GM12878 (cell line): ENCODE results near the gene SLC41A1. TPM values are rescaled to one million over a fixed set of nuclear protein-coding genes. Genes with fewer than 3 reads are reported as not detected.

ENCODE experiments used
- ELK1 ChIP-seq: IDR thresholded peaks from 2 replicates; pipeline ENCODE4 v1.6.1; 2012; ENCODE audit warnings: low read depth, low read length, improper control_type of control experiment
- FOXK2 ChIP-seq: fragments of 450-650 bp; IDR thresholded peaks from 2 replicates; pipeline ENCODE4 v1.6.1; 2017; ENCODE audit warnings: mild to moderate bottlenecking, moderate library complexity
- IRF3 ChIP-seq: fragments of 450-650 bp; IDR thresholded peaks from 2 replicates; pipeline ENCODE4 v1.6.1; 2014; ENCODE audit warnings: mild to moderate bottlenecking
- LARP7 ChIP-seq: fragments of 450-650 bp; IDR thresholded peaks from 2 replicates; pipeline ENCODE4 v1.6.1; 2017; ENCODE audit warnings: mild to moderate bottlenecking
- NBN ChIP-seq: fragments of 450-650 bp; IDR thresholded peaks from 2 replicates; pipeline ENCODE4 v1.6.1; 2016
- NKRF ChIP-seq: fragments of 450-650 bp; conservative IDR thresholded peaks from 2 replicates; pipeline ENCODE4 v1.6.1; 2017; ENCODE audit warnings: mild to moderate bottlenecking, moderate library complexity
- NRF1 ChIP-seq: conservative IDR thresholded peaks from 2 replicates; pipeline ENCODE4 v1.6.1; 2011; ENCODE audit warnings: mild to moderate bottlenecking, low read depth, low read length, improper control_type of control experiment
- POLR2A ChIP-seq: IDR thresholded peaks from 2 replicates; pipeline ENCODE4 v1.6.1; 2011; ENCODE audit warnings: low read depth, mild to moderate bottlenecking, low read length
- POLR2AphosphoS2 ChIP-seq: IDR thresholded peaks from 2 replicates; pipeline ENCODE4 v1.6.1; 2011; ENCODE audit warnings: low read depth, mild to moderate bottlenecking, low read length, improper control_type of control experiment, moderate library complexity
- RAD21 ChIP-seq: IDR thresholded peaks from 2 replicates; pipeline ENCODE4 v1.6.1; 2011; ENCODE audit warnings: mild to moderate bottlenecking, low read depth, low read length, moderate library complexity; ENCODE audit not compliant: insufficient read depth
- SMARCA5 ChIP-seq: fragments of 450-650 bp; IDR thresholded peaks from 2 replicates; pipeline ENCODE4 v1.6.1; 2017; ENCODE audit warnings: mild to moderate bottlenecking
- SUPT20H ChIP-seq: IDR thresholded peaks from 2 replicates; pipeline ENCODE4 v1.6.1; 2011; ENCODE audit warnings: low read depth, mild to moderate bottlenecking, low read length, moderate library complexity, borderline replicate concordance; ENCODE audit not compliant: control insufficient read depth
- TAF1 ChIP-seq: IDR thresholded peaks from 2 replicates; pipeline ENCODE4 v1.6.1; 2011; ENCODE audit warnings: mild to moderate bottlenecking, low read depth, low read length, borderline replicate concordance
- WRNIP1 ChIP-seq: IDR thresholded peaks from 2 replicates; pipeline ENCODE4 v1.6.1; 2011; ENCODE audit warnings: low read depth, low read length, improper control_type of control experiment, borderline replicate concordance
- YY1 ChIP-seq: IDR thresholded peaks from 2 replicates; pipeline ENCODE4 v1.6.1; 2011; ENCODE audit warnings: low read depth, mild to moderate bottlenecking, low read length
- ZNF207 ChIP-seq: fragments of 450-650 bp; IDR thresholded peaks from 2 replicates; pipeline ENCODE4 v1.6.1; 2014; ENCODE audit warnings: antibody characterized with exemption, mild to moderate bottlenecking, borderline replicate concordance
- ZNF24 ChIP-seq: fragments of 450-650 bp; IDR thresholded peaks from 2 replicates; pipeline ENCODE4 v1.6.1; 2017; ENCODE audit warnings: antibody characterized with exemption, mild to moderate bottlenecking
- polyA plus RNA-seq, 11 experiments: library from polyadenylated mRNA; depleted of rRNA in 4 of 11; unstranded in 6 of 11; stranded (reverse) in 5 of 11; fragments of >200 nt; fragmentation: Nextera tagmentation in 4 of 11; fragmentation: Illumina TruSeq in 1 of 11; extraction: Ambion mirVana in 4 of 11; extraction: Trizol in 1 of 11; gene quantifications; 1 replicate in 1 of 11; 2 replicates in 10 of 11; pipeline versions ENCODE4 v1.2.1 to v1.2.3, GENCODE V29; 2011 to 2016; ENCODE audit warnings: inconsistent platforms in 2 of 11, missing spikeins in 2 of 11, low read depth in 1 of 11
- total RNA-seq, 4 experiments: library from RNA; depleted of rRNA in 3 of 4; stranded (reverse); fragments of >200 nt in 3 of 4; fragmentation: Illumina TruSeq in 1 of 4; extraction: Trizol in 1 of 4; gene quantifications; 2 replicates each; pipeline versions ENCODE4 v1.2.1 to v1.2.3, GENCODE V29; 2013 to 2021
- TF ChIP-seq, protein P1 (sequence below): fragments of 450-650 bp; formaldehyde crosslinking; IDR thresholded peaks from 2 replicates; pipeline ENCODE4 v1.4.0; 2020; ENCODE audit warnings: mild to moderate bottlenecking, moderate library complexity
- TF ChIP-seq, protein P2 (sequence below): fragments of 450-650 bp; IDR thresholded peaks from 2 replicates; pipeline ENCODE4 v1.6.1; 2017; ENCODE audit warnings: antibody characterized with exemption, mild to moderate bottlenecking, moderate library complexity

Gene SLC41A1
- total and polyA plus RNA-seq, 10 of the 15 experiments (the other 5 are each of a cell fraction or from before 2014, with no cell fraction given): 0.13 to 11.3 (median 0.42) TPM

DNA sequence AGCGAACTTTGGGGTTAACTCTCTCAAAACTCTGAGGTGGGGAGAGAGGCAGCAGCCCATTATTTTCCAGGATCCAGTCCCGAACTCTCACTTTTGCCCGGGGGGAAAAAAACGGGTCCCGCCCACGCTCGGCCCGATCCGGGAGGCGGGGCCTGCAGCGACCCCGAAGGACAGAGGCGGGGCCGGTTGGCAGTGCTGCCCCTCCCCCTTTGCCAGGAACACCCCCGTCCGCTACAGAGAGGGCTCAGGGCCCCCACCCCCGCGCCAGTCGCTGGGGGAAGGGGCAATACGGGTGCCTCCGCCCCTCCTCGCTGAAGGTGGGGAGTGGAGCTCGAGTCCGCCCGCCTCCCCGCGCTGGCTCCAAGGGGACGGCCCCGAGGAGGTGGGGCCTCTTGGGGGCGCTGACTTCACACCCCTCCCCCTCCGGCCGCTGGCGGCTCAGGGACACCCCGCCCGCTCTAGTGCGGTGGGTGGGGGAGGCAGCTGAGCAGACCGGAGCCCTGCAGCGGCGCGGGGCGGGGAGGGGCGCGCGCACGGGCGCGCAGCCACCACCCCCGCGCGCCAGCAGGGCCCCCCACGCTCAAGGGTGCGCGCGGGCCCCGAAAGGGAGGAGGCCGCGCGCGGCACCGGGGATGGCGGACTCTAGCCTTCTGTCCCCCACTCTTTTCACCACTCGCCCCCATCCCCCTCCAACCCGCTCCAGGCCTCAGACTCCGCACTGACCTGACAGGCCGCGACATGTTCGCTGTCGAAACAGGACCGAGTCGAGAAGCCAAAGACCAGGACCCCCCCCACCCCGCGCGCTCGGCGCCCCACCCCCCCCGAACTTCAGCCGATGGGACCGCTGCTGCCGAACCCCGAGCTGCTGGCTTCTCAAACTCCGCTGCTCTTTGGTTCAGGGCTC is 63.5 kb downstream of the SLC41A1 start (continued):
- TF ChIP-seq RAD21 (no peak), ELK1 (0 out of 2 replicates have a peak, but pooled peaks have one; percentile 38), YY1 (peak; percentile 48), ZNF24 (peak; percentile 15; the same call in 1 of the 2 replicates), FOXK2 (no peak), NRF1 (no peak), POLR2A (peak; percentile 75), POLR2AphosphoS2 (peak; percentile 50), NBN (peak; percentile 85), IRF3 (no peak), SUPT20H (no peak), WRNIP1 (no peak), TAF1 (peak; percentile 45; the same call in 1 of the 2 replicates), SMARCA5 (peak; percentile 87; the same call in 1 of the 2 replicates), NKRF (peak; percentile 45; the same call in 1 of the 2 replicates), ZNF207 (peak; percentile 85), LARP7 (peak; percentile 48)
- TF ChIP-seq, protein P1, sequence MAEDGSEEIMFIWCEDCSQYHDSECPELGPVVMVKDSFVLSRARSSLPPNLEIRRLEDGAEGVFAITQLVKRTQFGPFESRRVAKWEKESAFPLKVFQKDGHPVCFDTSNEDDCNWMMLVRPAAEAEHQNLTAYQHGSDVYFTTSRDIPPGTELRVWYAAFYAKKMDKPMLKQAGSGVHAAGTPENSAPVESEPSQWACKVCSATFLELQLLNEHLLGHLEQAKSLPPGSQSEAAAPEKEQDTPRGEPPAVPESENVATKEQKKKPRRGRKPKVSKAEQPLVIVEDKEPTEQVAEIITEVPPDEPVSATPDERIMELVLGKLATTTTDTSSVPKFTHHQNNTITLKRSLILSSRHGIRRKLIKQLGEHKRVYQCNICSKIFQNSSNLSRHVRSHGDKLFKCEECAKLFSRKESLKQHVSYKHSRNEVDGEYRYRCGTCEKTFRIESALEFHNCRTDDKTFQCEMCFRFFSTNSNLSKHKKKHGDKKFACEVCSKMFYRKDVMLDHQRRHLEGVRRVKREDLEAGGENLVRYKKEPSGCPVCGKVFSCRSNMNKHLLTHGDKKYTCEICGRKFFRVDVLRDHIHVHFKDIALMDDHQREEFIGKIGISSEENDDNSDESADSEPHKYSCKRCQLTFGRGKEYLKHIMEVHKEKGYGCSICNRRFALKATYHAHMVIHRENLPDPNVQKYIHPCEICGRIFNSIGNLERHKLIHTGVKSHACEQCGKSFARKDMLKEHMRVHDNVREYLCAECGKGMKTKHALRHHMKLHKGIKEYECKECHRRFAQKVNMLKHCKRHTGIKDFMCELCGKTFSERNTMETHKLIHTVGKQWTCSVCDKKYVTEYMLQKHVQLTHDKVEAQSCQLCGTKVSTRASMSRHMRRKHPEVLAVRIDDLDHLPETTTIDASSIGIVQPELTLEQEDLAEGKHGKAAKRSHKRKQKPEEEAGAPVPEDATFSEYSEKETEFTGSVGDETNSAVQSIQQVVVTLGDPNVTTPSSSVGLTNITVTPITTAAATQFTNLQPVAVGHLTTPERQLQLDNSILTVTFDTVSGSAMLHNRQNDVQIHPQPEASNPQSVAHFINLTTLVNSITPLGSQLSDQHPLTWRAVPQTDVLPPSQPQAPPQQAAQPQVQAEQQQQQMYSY (CRISPR knock-in tag): 0 out of 2 replicates have a peak, but pooled peaks have one; percentile 47
- TF ChIP-seq, protein P2, sequence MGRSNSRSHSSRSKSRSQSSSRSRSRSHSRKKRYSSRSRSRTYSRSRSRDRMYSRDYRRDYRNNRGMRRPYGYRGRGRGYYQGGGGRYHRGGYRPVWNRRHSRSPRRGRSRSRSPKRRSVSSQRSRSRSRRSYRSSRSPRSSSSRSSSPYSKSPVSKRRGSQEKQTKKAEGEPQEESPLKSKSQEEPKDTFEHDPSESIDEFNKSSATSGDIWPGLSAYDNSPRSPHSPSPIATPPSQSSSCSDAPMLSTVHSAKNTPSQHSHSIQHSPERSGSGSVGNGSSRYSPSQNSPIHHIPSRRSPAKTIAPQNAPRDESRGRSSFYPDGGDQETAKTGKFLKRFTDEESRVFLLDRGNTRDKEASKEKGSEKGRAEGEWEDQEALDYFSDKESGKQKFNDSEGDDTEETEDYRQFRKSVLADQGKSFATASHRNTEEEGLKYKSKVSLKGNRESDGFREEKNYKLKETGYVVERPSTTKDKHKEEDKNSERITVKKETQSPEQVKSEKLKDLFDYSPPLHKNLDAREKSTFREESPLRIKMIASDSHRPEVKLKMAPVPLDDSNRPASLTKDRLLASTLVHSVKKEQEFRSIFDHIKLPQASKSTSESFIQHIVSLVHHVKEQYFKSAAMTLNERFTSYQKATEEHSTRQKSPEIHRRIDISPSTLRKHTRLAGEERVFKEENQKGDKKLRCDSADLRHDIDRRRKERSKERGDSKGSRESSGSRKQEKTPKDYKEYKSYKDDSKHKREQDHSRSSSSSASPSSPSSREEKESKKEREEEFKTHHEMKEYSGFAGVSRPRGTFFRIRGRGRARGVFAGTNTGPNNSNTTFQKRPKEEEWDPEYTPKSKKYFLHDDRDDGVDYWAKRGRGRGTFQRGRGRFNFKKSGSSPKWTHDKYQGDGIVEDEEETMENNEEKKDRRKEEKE: no peak
